NT2/D1 (cell line): ENCODE data around the gene KLHL22.

Experiments
- YY1 ChIP-seq: IDR thresholded peaks from 2 replicates; pipeline ENCODE4 v1.6.1; 2011; ENCODE audit not compliant: insufficient read length, insufficient read depth
- ZNF274 ChIP-seq: IDR thresholded peaks from 2 replicates; pipeline ENCODE4 v1.6.1; 2011; ENCODE audit warnings: mild to moderate bottlenecking, low read depth, low read length

DNA sequence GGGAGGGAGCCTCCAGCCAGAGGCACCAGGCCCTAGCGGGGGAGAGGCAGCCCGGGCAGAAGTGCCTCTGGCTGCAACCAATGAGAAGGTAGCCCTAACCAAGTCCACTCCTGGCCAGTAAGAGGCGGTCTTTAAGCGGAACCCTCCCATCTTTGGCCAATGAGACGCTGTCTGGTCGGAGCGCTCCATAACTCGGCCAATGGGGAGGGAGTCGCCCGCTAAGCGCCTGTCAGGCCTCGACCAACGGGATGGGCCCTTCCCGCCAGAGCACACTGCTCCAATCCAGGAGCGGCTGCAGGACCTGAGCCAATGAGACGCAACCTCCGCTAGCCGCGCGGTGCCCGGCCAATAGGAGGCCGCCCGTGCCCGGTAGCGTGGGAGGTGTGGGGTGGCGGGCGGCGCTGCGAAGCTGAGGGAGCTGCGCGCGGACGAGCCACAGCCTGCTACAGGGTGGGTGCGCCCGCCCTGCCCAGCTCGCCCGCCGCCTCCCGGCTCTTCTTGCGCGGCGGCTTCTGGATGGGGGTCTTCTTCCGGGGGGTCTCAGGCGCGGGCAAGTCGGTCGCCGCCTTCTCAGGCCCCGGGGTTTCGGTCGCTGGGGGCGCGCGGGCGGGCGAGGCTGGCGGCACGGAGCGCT is 70.5 kb downstream of the KLHL22 start:
- TF ChIP-seq ZNF274 (no peak), YY1 (no peak)
